ENCODE measurements around the gene POLR1C.

POLR1C gene

GRCh38 chr6:43491750-43492661 is 24.9 kb upstream of the POLR1C start:
- no peak for TF ChIP-seq CTCF (IDR thresholded peaks at IDR 0.05; ENCODE audit: insufficient read depth, low read length, missing control alignments)
- POLR2A ChIA-PET: interaction anchor here (2.0 kb wide), 1 partner anchor 15 kb away, joined by 4 read pairs; no protein-coding TSS in a partner anchor
- H3K4me3 ChIP-seq (ENCODE audit: low read depth, low read length): no peak overlapping the region; the same call in 1 of the 2 replicates
- CTCF ChIA-PET: interaction anchor here (0.9 to 18.5 kb wide), 7 partner anchors 6 to 136 kb away, joined by 3 to 337 read pairs (median 4); partner anchors contain the start of genes DLK2, LRRC73 and TJAP1
- DNase-seq (ENCODE audit: low read depth, low spot score): no peak

GRCh38 chr6:43492673-43493072 is 24.2 kb upstream of the POLR1C start:
- POLR2A ChIA-PET: interaction anchor here (0.7 to 2.0 kb wide), 2 partner anchors 14 to 15 kb away, joined by 3 to 4 read pairs; partner anchors contain the start of gene TJAP1
- no peak for DNase-seq (ENCODE audit: low read depth, low spot score)

GRCh38 chr6:43493230-43493629 is 23.7 kb upstream of the POLR1C start:
- no peak for TF ChIP-seq CTCF (IDR thresholded peaks at IDR 0.05; ENCODE audit: insufficient read depth, low read length, missing control alignments)
- POLR2A ChIA-PET: interaction anchor here (0.7 to 2.0 kb wide), 2 partner anchors 14 to 16 kb away, joined by 3 to 4 read pairs; partner anchors contain the start of gene TJAP1
- no peak overlapping the region for H3K4me3 ChIP-seq (ENCODE audit: low read depth, low read length)
- no peak for DNase-seq (ENCODE audit: low read depth, low spot score)
- CTCF ChIA-PET: interaction anchor here (0.9 to 18.5 kb wide), 5 partner anchors 8 to 107 kb away, joined by 3 to 337 read pairs (median 30); partner anchors contain the start of genes DLK2 and LRRC73

More at GRCh38 chr6:43492673-43493072, 24.2 kb upstream of the POLR1C start:
- H3K4me3 ChIP-seq (ENCODE audit: low read depth, low read length): no peak overlapping the region; the same call in 1 of the 2 replicates
- no peak for TF ChIP-seq CTCF (IDR thresholded peaks at IDR 0.05; ENCODE audit: insufficient read depth, low read length, missing control alignments)
- CTCF ChIA-PET: interaction anchor here (0.9 to 18.5 kb wide), 5 partner anchors 7 to 137 kb away, joined by 3 to 337 read pairs (median 30); partner anchors contain the start of genes DLK2 and LRRC73

GRCh38 chr6:43493833-43494232 is 23.1 kb upstream of the POLR1C start:
- ChIA-PET CTCF (interaction anchor here (0.9 to 18.5 kb wide), 6 partner anchors 8 to 107 kb away, joined by 3 to 337 read pairs (median 26); partner anchors contain the start of genes DLK2, LRRC73 and TJAP1), POLR2A (interaction anchor here (0.9 to 2.0 kb wide), 2 partner anchors 13 kb away, joined by 3 to 4 read pairs; no protein-coding TSS in a partner anchor)
- no peak overlapping the region for H3K4me3 ChIP-seq (ENCODE audit: low read depth, low read length)
- DNase-seq (ENCODE audit: low read depth, low spot score): no peak
- TF ChIP-seq CTCF (IDR thresholded peaks at IDR 0.05; ENCODE audit: insufficient read depth, low read length, missing control alignments): no peak

- ChIA-PET CTCF (interaction anchor here (1.5 to 18.5 kb wide), 5 partner anchors 9 to 43 kb away, joined by 3 to 337 read pairs (median 30); partner anchors contain the start of genes DLK2, LRRC73 and TJAP1), POLR2A (interaction anchor here (0.9 to 1.2 kb wide), 2 partner anchors 13 to 67 kb away, joined by 3 read pairs; partner anchors contain the start of gene ABCC10)
Observed at GRCh38 chr6:43494321-43494720, 22.6 kb upstream of the POLR1C start.

More at GRCh38 chr6:43494321-43494720, 22.6 kb upstream of the POLR1C start:
- H3K4me3 ChIP-seq (ENCODE audit: low read depth, low read length): no peak overlapping the region
- DNase-seq (ENCODE audit: low read depth, low spot score): no peak
- TF ChIP-seq CTCF (IDR thresholded peaks at IDR 0.05; ENCODE audit: insufficient read depth, low read length, missing control alignments): no peak
